GM21717 (cell line): ENCODE measurements around the gene PDCD6IP.
A peak's percentile ranks its signal among the peaks of the same experiment; 100 is the strongest.
"Not testable (repeated sequence)": the region's sequence is repeated elsewhere in the genome, so short reads cannot be mapped to it uniquely, and the experiment has no call there.

Source experiments
- ATAC-seq: cut with Tn5 transposase; IDR thresholded peaks from one replicate; pipeline ENCODE4 v1.9.1; 2021; ENCODE audit warnings: mild to moderate bottlenecking, moderate library complexity; ENCODE audit not compliant: unreplicated experiment

The PDCD6IP gene

DNA sequence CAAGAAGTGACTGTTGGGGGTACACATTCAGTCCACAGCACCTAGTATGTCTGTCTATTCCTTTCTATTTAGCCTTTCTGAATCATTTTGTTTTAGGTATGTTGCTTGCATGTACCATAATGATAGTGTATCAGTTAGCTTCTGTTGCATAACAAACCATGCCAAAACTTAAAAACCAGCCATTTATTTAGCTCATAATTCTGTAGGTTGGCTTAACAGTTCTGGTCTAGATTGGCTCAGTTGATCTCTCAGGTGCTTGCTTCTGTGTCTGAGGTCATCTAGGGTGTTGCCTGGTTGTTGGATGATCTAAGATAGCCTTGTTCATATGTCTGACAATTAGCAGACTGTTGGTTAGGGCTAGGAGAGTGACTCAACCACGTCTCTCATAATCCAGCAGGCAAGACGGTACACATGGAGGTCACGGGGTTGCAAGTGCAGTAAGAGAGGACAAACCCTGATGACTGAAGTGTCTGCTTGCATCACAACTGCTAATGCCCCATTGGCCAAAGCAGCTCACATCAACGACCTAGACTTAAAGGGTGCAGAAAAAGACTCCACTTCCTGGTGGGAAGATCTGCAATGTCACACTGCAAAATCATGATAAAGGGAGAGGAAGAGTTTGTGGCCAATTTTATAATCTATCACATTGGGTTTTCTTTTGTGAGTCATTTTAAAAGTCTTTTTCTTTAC, 6.8 kb upstream of the PDCD6IP start:
- no peak for ATAC-seq

DNA sequence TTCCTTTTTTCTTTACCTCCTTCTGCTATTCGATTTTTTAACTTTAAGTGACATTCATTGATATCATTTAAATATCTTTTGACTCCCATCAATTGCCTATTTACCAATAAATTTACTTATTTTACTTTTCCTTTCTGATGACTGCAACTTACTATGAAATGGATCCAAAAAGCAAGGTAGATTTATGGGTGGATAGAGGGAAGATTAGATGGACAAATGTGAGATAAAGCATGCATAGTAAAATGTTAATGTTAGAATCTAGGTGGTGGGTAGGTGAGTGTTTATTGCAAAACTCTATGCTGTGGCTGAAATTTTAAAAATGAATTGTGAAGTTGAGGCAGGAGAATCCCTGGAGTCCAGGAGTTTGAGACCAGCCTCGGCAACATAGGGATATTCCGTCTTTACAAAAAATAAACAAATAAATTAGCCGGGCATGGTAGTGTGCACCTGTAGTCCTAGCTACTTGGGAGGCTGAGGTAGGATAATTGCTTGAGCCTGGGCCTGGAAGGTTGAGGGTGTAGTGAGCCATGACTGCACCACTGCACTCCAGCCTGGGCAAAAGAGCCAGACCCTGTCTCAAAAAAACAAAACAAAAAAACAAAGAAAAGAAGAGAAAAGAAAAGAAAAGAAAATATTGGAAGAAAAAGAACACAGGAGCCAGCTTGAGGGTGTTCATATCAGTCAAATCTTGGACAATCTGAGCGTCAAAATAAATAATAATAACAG, 6.1 kb upstream of the PDCD6IP start:
- ATAC-seq = no peak

GRCh38 chr3:33795131-33795530, 3.3 kb upstream of the PDCD6IP start:
- no peak for ATAC-seq

GRCh38 chr3:33795856-33796536, 2.4 kb upstream of the PDCD6IP start:
- ATAC-seq = no peak

GRCh38 chr3:33798113-33798417, 365 bp upstream of the PDCD6IP start:
- ATAC-seq = peak; percentile 53

DNA sequence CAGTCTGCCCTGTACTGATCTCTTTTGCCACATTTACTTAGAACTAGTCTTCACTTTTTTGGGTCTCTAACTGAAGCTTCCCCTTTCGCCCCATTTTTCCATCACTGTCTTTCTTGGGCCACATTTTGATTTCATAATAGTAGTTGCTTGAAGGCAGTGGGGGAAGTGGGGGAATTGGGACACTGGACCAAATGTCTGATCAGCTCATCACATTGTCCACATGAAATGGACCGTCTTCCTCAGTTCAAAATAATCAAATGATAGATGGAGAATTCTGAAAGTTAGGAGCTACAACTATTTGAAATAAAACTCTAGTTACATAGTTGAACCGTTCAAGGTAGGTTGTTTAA, 747 bp downstream of the PDCD6IP start:
- no peak for ATAC-seq

- no peak for ATAC-seq
Measured at GRCh38 chr3:33803252-33803651, 4.8 kb downstream of the PDCD6IP start.

- ATAC-seq = no peak
Measured at GRCh38 chr3:33803894-33804526, 5.6 kb downstream of the PDCD6IP start.

- ATAC-seq = no peak
Measured at GRCh38 chr3:33807191-33807590, 8.8 kb downstream of the PDCD6IP start.

- ATAC-seq = no peak
Measured at GRCh38 chr3:33808559-33808958, 10.1 kb downstream of the PDCD6IP start.

- no peak for ATAC-seq
Measured at GRCh38 chr3:33810545-33810944, 12.1 kb downstream of the PDCD6IP start.

DNA sequence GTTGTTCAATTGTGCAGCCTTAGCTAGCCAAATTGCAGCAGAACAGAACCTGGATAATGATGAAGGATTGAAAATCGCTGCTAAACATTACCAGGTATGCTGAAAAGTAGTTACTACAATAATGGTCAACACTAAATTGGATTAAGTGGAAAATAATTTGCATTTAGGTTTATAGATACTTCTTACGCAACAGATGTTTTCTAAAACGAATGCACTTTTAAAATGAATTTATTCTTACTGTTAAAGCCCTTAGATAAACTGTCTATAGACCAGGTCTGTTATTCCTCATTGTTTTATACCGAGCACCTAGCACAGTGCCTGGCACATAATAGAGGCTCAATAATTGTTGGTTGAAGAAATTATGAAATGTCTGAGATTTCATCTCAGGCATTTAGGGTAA, 23.6 kb downstream of the PDCD6IP start:
- ATAC-seq = no peak

GRCh38 chr3:33823821-33824220, 25.4 kb downstream of the PDCD6IP start:
- ATAC-seq = no peak

DNA sequence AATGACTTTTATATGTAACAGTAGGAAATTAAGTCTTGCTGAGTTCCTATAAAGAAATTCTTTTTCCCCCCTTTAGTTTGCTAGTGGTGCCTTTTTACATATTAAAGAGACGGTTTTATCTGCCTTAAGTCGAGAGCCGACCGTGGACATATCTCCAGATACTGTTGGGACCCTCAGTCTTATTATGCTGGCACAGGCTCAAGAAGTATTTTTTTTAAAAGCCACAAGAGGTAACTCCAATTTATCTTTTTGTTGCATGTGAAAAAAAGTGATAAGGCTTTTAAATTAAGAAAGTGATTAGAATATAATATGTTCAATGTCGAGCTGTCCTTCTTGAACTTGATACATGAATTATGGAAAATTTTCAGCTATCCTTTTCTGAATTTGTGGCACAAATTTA, 26.7 kb downstream of the PDCD6IP start:
- ATAC-seq = no peak

DNA sequence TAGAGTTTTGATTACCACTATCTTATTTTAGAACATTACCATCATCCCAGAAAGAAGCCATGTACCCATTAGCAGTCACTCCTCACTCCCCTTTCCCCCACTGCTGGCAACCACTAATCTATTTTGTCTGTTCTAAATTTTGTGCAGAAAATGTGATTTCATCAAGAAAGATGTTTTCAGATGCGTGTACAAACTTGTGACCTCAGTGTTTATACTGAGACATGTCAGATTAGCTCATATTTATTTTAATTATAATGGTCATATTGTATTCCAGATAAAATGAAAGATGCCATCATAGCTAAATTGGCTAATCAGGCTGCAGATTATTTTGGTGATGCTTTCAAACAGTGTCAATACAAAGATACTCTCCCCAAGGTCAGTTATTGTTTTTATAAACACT, 27.8 kb downstream of the PDCD6IP start:
- no peak for ATAC-seq

GRCh38 chr3:33826688-33827087, 28.3 kb downstream of the PDCD6IP start:
- no peak for ATAC-seq

DNA sequence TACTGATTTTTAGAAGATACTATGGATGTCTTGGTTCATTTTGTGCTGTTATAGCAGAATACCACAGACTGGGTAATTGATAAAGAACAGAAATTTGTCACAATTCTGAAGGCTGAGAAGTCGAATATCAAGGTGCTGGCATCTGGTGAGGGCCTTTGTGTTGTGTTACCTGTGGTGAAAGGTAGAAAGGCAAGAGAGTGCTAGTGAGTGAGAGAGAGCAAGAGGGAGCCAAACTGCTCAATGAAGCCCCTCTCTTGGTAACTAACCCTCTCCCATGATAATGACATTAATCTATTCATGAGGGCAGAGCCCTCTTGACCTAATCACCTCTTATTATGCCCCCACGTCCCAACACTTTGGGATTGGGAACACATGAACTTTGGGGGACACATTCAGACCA, 31.3 kb downstream of the PDCD6IP start:
- no peak for ATAC-seq

- no peak for ATAC-seq
Measured at GRCh38 chr3:33831053-33831452, 32.6 kb downstream of the PDCD6IP start.

DNA sequence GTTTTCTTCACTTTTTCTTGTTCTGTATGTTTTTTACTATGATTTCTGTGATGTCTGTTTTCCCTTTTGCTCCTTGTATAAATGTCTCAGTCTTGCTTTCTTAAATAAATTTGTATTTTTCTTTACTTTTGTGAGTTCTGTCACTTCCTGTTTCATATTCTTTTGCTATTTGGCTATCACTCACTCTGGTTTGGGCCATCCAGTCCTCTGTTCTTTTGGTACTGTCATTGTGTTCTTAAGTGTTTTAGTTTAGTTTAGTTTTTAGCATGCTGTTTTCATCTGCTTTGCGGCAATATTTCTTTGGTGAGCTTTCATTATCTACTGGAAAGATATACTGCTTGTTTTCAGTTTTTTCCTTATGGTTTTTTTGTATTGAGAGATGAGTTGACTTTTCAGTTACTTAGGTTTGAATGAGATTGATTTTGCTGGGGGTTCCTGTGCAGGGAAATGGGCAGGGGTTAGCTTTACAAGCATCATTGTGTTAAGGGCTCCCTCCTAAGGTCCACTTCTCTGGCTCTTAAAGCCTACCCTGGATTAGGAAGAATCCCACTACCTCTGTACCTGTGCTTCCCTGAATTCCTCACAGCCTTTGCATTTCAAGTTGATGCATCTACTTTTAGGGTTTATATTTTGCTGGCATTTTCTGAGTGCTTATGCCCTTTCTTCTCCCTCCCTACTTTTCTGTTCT, 35.1 kb downstream of the PDCD6IP start:
- ATAC-seq = peak; percentile 37

GRCh38 chr3:33834096-33834453, 35.6 kb downstream of the PDCD6IP start:
- peak; percentile 56 for ATAC-seq

- ATAC-seq = not testable (repeated sequence)
Measured at GRCh38 chr3:33837182-33837581, 38.8 kb downstream of the PDCD6IP start.
